Activated CD4-positive, CD25-positive, alpha-beta regulatory T cell treated with anti-CD3 and anti-CD28 coated beads, Interleukin-2, amount 50 U/mL, for 24 hours (primary cell): ENCODE results near the gene SERHL2.
A peak's percentile ranks its signal among the peaks of the same experiment; 100 is the strongest.
"Not testable (repeated sequence)": the region's sequence is repeated elsewhere in the genome, so short reads cannot be mapped to it uniquely, and the experiment has no call there.

Experiments
- ATAC-seq, 2 donors: fragments of 150-1000 bp; cut with Tn5 transposase; one replicate each; pipeline ENCODE4 v1.10.0; 2021; ENCODE audit warnings: mild to moderate bottlenecking in 1 of 2, moderate library complexity in 1 of 2

The SERHL2 gene

GRCh38 chr22:42553475-42554361, at the start of gene SERHL2:
Gene SERHL2, plus strand, starts transcription at chr22:42553956. Its CDS starts 65 bp downstream, at chr22:42554021.
- peak; percentile 94 to 97 for ATAC-seq

GRCh38 chr22:42508327-42508974, 45.3 kb upstream of the SERHL2 start:
- ATAC-seq: peak in 1 of 2 donors; percentile 6

- ATAC-seq: not testable (repeated sequence)
Measured at GRCh38 chr22:42508975-42509364, 44.8 kb upstream of the SERHL2 start.

- ATAC-seq: no peak
Measured at GRCh38 chr22:42509548-42509947, 44.2 kb upstream of the SERHL2 start.

- no peak for ATAC-seq
Measured at GRCh38 chr22:42511401-42511891, 42.3 kb upstream of the SERHL2 start.

- not testable (repeated sequence) for ATAC-seq
Measured at GRCh38 chr22:42512273-42512990, 41.3 kb upstream of the SERHL2 start.

GRCh38 chr22:42514331-42514730, 39.4 kb upstream of the SERHL2 start:
- not testable (repeated sequence) for ATAC-seq

GRCh38 chr22:42515304-42515703, 38.5 kb upstream of the SERHL2 start:
- ATAC-seq: not testable (repeated sequence)

GRCh38 chr22:42515896-42516295, 37.9 kb upstream of the SERHL2 start:
- ATAC-seq: no peak

GRCh38 chr22:42517103-42517502, 36.7 kb upstream of the SERHL2 start:
- ATAC-seq: not testable (repeated sequence)

GRCh38 chr22:42518638-42519524, 34.9 kb upstream of the SERHL2 start:
- ATAC-seq: peak; percentile 30 to 37

GRCh38 chr22:42519525-42520401, 34.0 kb upstream of the SERHL2 start, which contains the start of gene RRP7A:
Gene RRP7A, minus strand, starts transcription at chr22:42519796. Its CDS starts 10 bp downstream, at chr22:42519786.
- ATAC-seq: peak; percentile 89

GRCh38 chr22:42521228-42521546, 32.6 kb upstream of the SERHL2 start:
- no peak for ATAC-seq

GRCh38 chr22:42522546-42522945, 31.2 kb upstream of the SERHL2 start:
- no peak for ATAC-seq

- ATAC-seq: no peak
Measured at GRCh38 chr22:42528591-42529307, 25.0 kb upstream of the SERHL2 start.

GRCh38 chr22:42529435-42529834, 24.3 kb upstream of the SERHL2 start:
- not testable (repeated sequence) for ATAC-seq

- ATAC-seq: not testable (repeated sequence)
Measured at GRCh38 chr22:42531401-42532084, 22.2 kb upstream of the SERHL2 start.

- no peak for ATAC-seq
Measured at GRCh38 chr22:42533638-42533977, 20.1 kb upstream of the SERHL2 start.

- not testable (repeated sequence) for ATAC-seq
Measured at GRCh38 chr22:42535082-42535731, 18.5 kb upstream of the SERHL2 start.
